HepG2 (cell line): ENCODE measurements around the gene RNU2-63P. TPM values are rescaled to one million over a fixed set of nuclear protein-coding genes. Genes with fewer than 3 reads are reported as not detected.
A peak's percentile ranks its signal among the peaks of the same experiment; 100 is the strongest.

Experiments
- BATF2 ChIP-seq: sonication (generic); formaldehyde crosslinking; IDR thresholded peaks from 2 replicates; pipeline ENCODE4 v1.8.0; 2022; ENCODE audit warnings: mild to moderate bottlenecking, missing genetic modification reagents, moderate library complexity
- CAMTA2 ChIP-seq: sonication (generic); formaldehyde crosslinking; IDR thresholded peaks from 2 replicates; pipeline ENCODE4 v1.4.0; 2020; ENCODE audit warnings: mild to moderate bottlenecking, missing genetic modification reagents, borderline replicate concordance
- ERF ChIP-seq: IDR thresholded peaks from 2 replicates; pipeline ENCODE4 v1.6.1; 2018; ENCODE audit warnings: missing biosample characterization, missing genetic modification reagents
- MBD4 ChIP-seq: IDR thresholded peaks from 2 replicates; pipeline ENCODE4 v1.6.1; 2012; ENCODE audit warnings: low read length, inconsistent platforms, borderline replicate concordance
- MYNN ChIP-seq: sonication (generic); formaldehyde crosslinking; IDR thresholded peaks from 2 replicates; pipeline ENCODE4 v1.4.0; 2020; ENCODE audit warnings: mild to moderate bottlenecking, low read depth, missing genetic modification reagents
- NR2F6 ChIP-seq, 2 experiments: IDR thresholded peaks; 2 replicates each; pipeline ENCODE4 v1.6.1; 2016; ENCODE audit warnings: antibody characterized with exemption in 1 of 2, mild to moderate bottlenecking in 1 of 2
- PITX1 ChIP-seq: sonication (generic); formaldehyde crosslinking; IDR thresholded peaks from 2 replicates; pipeline ENCODE4 v1.5.1; 2020; ENCODE audit warnings: mild to moderate bottlenecking, missing genetic modification reagents
- POLR2AphosphoS2 ChIP-seq: IDR thresholded peaks from 2 replicates; pipeline ENCODE4 v1.6.1; 2011; ENCODE audit warnings: low read depth, low read length, improper control_type of control experiment
- RNF2 ChIP-seq: fragments of 450-650 bp; conservative IDR thresholded peaks from 2 replicates; pipeline ENCODE4 v1.6.1; 2016; ENCODE audit warnings: low read depth
- TBX2 ChIP-seq: sonication (generic); formaldehyde crosslinking; IDR thresholded peaks from 2 replicates; pipeline ENCODE4 v1.5.0; 2020; ENCODE audit warnings: missing genetic modification reagents, mild to moderate bottlenecking, borderline replicate concordance
- TOPORS ChIP-seq: sonication (generic); formaldehyde crosslinking; IDR thresholded peaks from 2 replicates; pipeline ENCODE4 v1.8.0; 2023; ENCODE audit warnings: mild to moderate bottlenecking, missing genetic modification reagents
- ZFP36 ChIP-seq: fragments of 150-350 bp; IDR thresholded peaks from 2 replicates; pipeline ENCODE4 v1.6.1; 2018; ENCODE audit warnings: borderline replicate concordance, low read length, low read depth; ENCODE audit not compliant: partially characterized antibody
- ZKSCAN1 ChIP-seq: fragments of 150-350 bp; IDR thresholded peaks from 2 replicates; pipeline ENCODE4 v1.6.1; 2014; ENCODE audit warnings: low read length
- ZNF263 ChIP-seq: sonication (generic); formaldehyde crosslinking; IDR thresholded peaks from 2 replicates; pipeline ENCODE4 v1.4.0; 2020; ENCODE audit warnings: missing genetic modification reagents
- ZNF264 ChIP-seq: sonication (generic); formaldehyde crosslinking; IDR thresholded peaks from 2 replicates; pipeline ENCODE4 v1.4.0; 2020; ENCODE audit warnings: missing genetic modification reagents
- ZNF326 ChIP-seq: sonication (generic); formaldehyde crosslinking; IDR thresholded peaks from 2 replicates; pipeline ENCODE4 v1.4.0; 2020; ENCODE audit warnings: missing genetic modification reagents, borderline replicate concordance
- ZNF337 ChIP-seq: sonication (generic); formaldehyde crosslinking; IDR thresholded peaks from 2 replicates; pipeline ENCODE4 v1.5.1; 2020; ENCODE audit warnings: missing genetic modification reagents, low read depth, mild to moderate bottlenecking, borderline replicate concordance
- ZNF34 ChIP-seq: sonication (generic); formaldehyde crosslinking; IDR thresholded peaks from 2 replicates; pipeline ENCODE4 v1.4.0; 2020; ENCODE audit warnings: mild to moderate bottlenecking, missing genetic modification reagents, borderline replicate concordance
- ZNF496 ChIP-seq: sonication (generic); formaldehyde crosslinking; IDR thresholded peaks from 2 replicates; pipeline ENCODE4 v1.8.1; 2023; ENCODE audit warnings: mild to moderate bottlenecking, moderate library complexity, missing genetic modification reagents; ENCODE audit not compliant: insufficient replicate concordance
- ZNF550 ChIP-seq: sonication (generic); formaldehyde crosslinking; IDR thresholded peaks from 2 replicates; pipeline ENCODE4 v1.4.0; 2020; ENCODE audit warnings: mild to moderate bottlenecking, missing genetic modification reagents, borderline replicate concordance
- ZNF569 ChIP-seq: sonication (generic); formaldehyde crosslinking; IDR thresholded peaks from 2 replicates; pipeline ENCODE4 v1.5.0; 2020; ENCODE audit warnings: mild to moderate bottlenecking, missing genetic modification reagents, moderate library complexity, borderline replicate concordance
- ZSCAN21 ChIP-seq: sonication (generic); formaldehyde crosslinking; IDR thresholded peaks from 2 replicates; pipeline ENCODE4 v1.8.0; 2022; ENCODE audit warnings: mild to moderate bottlenecking, missing genetic modification reagents, moderate library complexity, borderline replicate concordance
- ZSCAN9 ChIP-seq: IDR thresholded peaks from 2 replicates; pipeline ENCODE4 v1.6.1; 2016; ENCODE audit warnings: borderline replicate concordance
- polyA plus RNA-seq, 8 experiments: library from polyadenylated mRNA; depleted of rRNA in 3 of 8; stranded (reverse) in 7 of 8; unstranded in 1 of 8; fragments of >200 nt; fragmentation: Illumina TruSeq in 4 of 8; extraction: Trizol in 4 of 8; gene quantifications; 2 replicates each; pipeline versions ENCODE4 v1.2.1 to v1.2.3, GENCODE V29; 2011 to 2016; ENCODE audit warnings: low read depth in 4 of 8, missing spikeins in 1 of 8, mixed read lengths in 1 of 8; ENCODE audit not compliant: insufficient read depth in 1 of 8
- total RNA-seq, 5 experiments: library from RNA; depleted of rRNA; stranded (reverse); fragments of >200 nt; fragmentation: Illumina TruSeq; extraction: Trizol; gene quantifications; 2 replicates each; pipeline ENCODE4 v1.2.3, GENCODE V29; 2016; ENCODE audit warnings: low read depth in 1 of 5
- TF ChIP-seq, protein P1 (sequence below): sonication (generic); formaldehyde crosslinking; IDR thresholded peaks from 2 replicates; pipeline ENCODE4 v1.4.0; 2020; ENCODE audit warnings: mild to moderate bottlenecking, missing genetic modification reagents
- TF ChIP-seq, protein P2 (sequence below): sonication (generic); formaldehyde crosslinking; IDR thresholded peaks from 2 replicates; pipeline ENCODE4 v1.5.0; 2020; ENCODE audit warnings: mild to moderate bottlenecking, missing genetic modification reagents
- TF ChIP-seq, protein P3 (sequence below): sonication (generic); formaldehyde crosslinking; IDR thresholded peaks from 2 replicates; pipeline ENCODE4 v1.4.0; 2020; ENCODE audit warnings: missing genetic modification reagents

Gene RNU2-63P
- total and polyA plus RNA-seq, 2 of the 13 experiments (the other 11 are each of a cell fraction or from before 2014, with no cell fraction given): 6.8 TPM; not detected in 1

DNA sequence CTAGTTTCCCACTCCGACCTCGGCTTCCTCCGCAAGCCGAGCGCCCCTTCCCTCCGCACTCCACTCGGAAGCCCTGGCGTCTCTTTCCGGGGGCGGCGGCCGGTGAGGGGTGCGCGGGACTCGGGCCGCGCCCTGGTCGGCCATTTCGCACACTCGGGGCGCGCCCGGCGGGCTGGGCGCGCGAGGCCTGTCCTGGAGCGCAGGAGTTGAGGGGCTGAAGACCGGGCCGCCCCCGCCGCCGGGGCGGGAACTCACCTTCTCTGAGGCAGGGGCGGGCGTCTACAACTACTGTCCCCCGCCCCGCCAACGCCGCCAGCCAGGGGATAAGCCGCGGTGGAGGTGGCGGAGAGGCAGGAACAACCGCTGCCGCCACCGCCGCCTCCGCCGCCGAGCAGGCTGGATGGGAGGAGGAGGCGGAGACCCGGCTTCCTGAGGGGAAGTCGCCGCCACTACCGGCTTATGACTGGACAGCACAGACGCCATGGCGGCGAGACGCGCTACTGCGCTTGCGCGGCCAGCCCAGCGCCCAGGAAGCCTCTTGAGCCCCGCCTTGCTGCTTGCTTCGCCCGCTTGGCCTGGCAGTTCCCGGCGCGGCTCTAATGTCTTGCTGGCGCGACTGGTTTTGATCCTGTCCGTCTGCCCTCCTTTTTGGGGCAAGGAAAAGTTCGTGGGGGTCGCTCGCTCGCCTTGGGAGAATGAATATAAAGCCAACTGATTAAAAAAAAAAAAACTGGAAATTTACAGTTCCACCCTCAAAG is 39.2 kb upstream of the RNU2-63P start, which contains the start of gene KRCC1 (continued):
- TF ChIP-seq CAMTA2 (CRISPR knock-in tag) (no peak), PITX1 (CRISPR knock-in tag) (peak; percentile 67), BATF2 (no peak), ZSCAN21 (CRISPR knock-in tag) (peak; percentile 78), ZFP36 (no peak), POLR2AphosphoS2 (no peak), ZNF264 (CRISPR knock-in tag) (peak; percentile 59; the same call in 1 of the 2 replicates), ZNF263 (peak; percentile 68), ZSCAN9 (peak; percentile 79; the same call in 1 of the 2 replicates), ZNF496 (CRISPR knock-in tag) (no peak), ERF (CRISPR knock-in tag) (peak; percentile 86), ZNF34 (CRISPR knock-in tag) (peak; percentile 82), ZNF569 (CRISPR knock-in tag) (no peak), ZKSCAN1 (no peak), TBX2 (CRISPR knock-in tag) (peak; percentile 64), MYNN (CRISPR knock-in tag) (0 out of 2 replicates have a peak, but pooled peaks have one; percentile 35), NR2F6 (IDR thresholded peaks at IDR 0.05) (no peak), NR2F6 (CRISPR knock-in tag; IDR thresholded peaks at IDR 0.05) (peak; percentile 37; the same call in 1 of the 2 replicates), MBD4 (no peak), ZNF326 (no peak), ZNF550 (CRISPR knock-in tag) (peak; percentile 69; the same call in 1 of the 2 replicates), ZNF337 (CRISPR knock-in tag) (no peak), RNF2 (peak; percentile 35; the same call in 1 of the 2 replicates), TOPORS (CRISPR knock-in tag) (no peak)
- TF ChIP-seq, protein P1, sequence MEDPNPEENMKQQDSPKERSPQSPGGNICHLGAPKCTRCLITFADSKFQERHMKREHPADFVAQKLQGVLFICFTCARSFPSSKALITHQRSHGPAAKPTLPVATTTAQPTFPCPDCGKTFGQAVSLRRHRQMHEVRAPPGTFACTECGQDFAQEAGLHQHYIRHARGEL: no peak
- TF ChIP-seq, protein P2, sequence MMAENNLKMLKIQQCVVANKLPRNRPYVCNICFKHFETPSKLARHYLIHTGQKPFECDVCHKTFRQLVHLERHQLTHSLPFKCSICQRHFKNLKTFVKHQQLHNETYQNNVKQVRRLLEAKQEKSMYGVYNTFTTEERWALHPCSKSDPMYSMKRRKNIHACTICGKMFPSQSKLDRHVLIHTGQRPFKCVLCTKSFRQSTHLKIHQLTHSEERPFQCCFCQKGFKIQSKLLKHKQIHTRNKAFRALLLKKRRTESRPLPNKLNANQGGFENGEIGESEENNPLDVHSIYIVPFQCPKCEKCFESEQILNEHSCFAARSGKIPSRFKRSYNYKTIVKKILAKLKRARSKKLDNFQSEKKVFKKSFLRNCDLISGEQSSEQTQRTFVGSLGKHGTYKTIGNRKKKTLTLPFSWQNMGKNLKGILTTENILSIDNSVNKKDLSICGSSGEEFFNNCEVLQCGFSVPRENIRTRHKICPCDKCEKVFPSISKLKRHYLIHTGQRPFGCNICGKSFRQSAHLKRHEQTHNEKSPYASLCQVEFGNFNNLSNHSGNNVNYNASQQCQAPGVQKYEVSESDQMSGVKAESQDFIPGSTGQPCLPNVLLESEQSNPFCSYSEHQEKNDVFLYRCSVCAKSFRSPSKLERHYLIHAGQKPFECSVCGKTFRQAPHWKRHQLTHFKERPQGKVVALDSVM: no peak
- TF ChIP-seq, protein P3, sequence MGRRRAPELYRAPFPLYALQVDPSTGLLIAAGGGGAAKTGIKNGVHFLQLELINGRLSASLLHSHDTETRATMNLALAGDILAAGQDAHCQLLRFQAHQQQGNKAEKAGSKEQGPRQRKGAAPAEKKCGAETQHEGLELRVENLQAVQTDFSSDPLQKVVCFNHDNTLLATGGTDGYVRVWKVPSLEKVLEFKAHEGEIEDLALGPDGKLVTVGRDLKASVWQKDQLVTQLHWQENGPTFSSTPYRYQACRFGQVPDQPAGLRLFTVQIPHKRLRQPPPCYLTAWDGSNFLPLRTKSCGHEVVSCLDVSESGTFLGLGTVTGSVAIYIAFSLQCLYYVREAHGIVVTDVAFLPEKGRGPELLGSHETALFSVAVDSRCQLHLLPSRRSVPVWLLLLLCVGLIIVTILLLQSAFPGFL (CRISPR knock-in tag): no peak
